GM18511 (cell line): ENCODE data around the gene OPRD1.

ENCODE experiments used
- ATAC-seq: cut with Tn5 transposase; IDR thresholded peaks from one replicate; pipeline ENCODE4 v1.9.1; 2021; ENCODE audit warnings: mild to moderate bottlenecking, moderate library complexity; ENCODE audit not compliant: unreplicated experiment

The OPRD1 gene

GRCh38 chr1:28902738-28903137 is 90.8 kb downstream of the OPRD1 start:
- ATAC-seq, result no peak

- no peak for ATAC-seq
These were observed 94.1 kb downstream of the OPRD1 start for GRCh38 chr1:28905921-28906666.

- ATAC-seq, result no peak
These were observed 97.2 kb downstream of the OPRD1 start for GRCh38 chr1:28909198-28909597.

GRCh38 chr1:28910379-28911115 is 98.6 kb downstream of the OPRD1 start:
- ATAC-seq, result no peak

GRCh38 chr1:28913786-28914227 is 101.8 kb downstream of the OPRD1 start:
- ATAC-seq, result no peak

GRCh38 chr1:28914228-28915030 is 102.5 kb downstream of the OPRD1 start, which contains the start of gene EPB41:
Gene EPB41, plus strand, starts transcription at chr1:28914569. Its CDS starts 72,869 bp downstream, at chr1:28987438.
- peak; percentile 90 for ATAC-seq

GRCh38 chr1:28915031-28915895 is 103.3 kb downstream of the OPRD1 start:
- ATAC-seq, result peak; percentile 14

GRCh38 chr1:28917757-28918118 is 105.8 kb downstream of the OPRD1 start:
- ATAC-seq, result no peak
